HepG2 (cell line): ENCODE data around the gene GALNT9.

Experiments
- IRF2 ChIP-seq: IDR thresholded peaks from 2 replicates; pipeline ENCODE4 v1.6.1; 2018; ENCODE audit warnings: missing genetic modification reagents, missing compliant biosample characterization
- TF ChIP-seq, protein P1 (sequence below): sonication (generic); formaldehyde crosslinking; conservative IDR thresholded peaks from 2 replicates; pipeline ENCODE4 v1.4.0; 2020; ENCODE audit warnings: missing genetic modification reagents

GRCh38 chr12:132324841-132325732 lies 4.3 kb downstream of the GALNT9 start:
- TF ChIP-seq, protein P1, sequence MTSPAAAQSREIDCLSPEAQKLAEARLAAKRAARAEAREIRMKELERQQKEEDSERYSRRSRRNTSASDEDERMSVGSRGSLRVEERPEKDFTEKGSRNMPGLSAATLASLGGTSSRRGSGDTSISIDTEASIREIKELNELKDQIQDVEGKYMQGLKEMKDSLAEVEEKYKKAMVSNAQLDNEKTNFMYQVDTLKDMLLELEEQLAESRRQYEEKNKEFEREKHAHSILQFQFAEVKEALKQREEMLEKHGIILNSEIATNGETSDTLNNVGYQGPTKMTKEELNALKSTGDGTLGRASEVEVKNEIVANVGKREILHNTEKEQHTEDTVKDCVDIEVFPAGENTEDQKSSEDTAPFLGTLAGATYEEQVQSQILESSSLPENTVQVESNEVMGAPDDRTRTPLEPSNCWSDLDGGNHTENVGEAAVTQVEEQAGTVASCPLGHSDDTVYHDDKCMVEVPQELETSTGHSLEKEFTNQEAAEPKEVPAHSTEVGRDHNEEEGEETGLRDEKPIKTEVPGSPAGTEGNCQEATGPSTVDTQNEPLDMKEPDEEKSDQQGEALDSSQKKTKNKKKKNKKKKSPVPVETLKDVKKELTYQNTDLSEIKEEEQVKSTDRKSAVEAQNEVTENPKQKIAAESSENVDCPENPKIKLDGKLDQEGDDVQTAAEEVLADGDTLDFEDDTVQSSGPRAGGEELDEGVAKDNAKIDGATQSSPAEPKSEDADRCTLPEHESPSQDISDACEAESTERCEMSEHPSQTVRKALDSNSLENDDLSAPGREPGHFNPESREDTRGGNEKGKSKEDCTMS (CRISPR knock-in tag) = no peak
- no peak for TF ChIP-seq IRF2 (CRISPR knock-in tag)
